Measurements from ENCODE around the gene TIMM44. TPM values are rescaled to one million over a fixed set of nuclear protein-coding genes. Genes with fewer than 3 reads are reported as not detected.

Gene TIMM44
- total and polyA plus RNA-seq, 4 donors, result 38.4 to 75.8 (median 53.0) TPM

DNA sequence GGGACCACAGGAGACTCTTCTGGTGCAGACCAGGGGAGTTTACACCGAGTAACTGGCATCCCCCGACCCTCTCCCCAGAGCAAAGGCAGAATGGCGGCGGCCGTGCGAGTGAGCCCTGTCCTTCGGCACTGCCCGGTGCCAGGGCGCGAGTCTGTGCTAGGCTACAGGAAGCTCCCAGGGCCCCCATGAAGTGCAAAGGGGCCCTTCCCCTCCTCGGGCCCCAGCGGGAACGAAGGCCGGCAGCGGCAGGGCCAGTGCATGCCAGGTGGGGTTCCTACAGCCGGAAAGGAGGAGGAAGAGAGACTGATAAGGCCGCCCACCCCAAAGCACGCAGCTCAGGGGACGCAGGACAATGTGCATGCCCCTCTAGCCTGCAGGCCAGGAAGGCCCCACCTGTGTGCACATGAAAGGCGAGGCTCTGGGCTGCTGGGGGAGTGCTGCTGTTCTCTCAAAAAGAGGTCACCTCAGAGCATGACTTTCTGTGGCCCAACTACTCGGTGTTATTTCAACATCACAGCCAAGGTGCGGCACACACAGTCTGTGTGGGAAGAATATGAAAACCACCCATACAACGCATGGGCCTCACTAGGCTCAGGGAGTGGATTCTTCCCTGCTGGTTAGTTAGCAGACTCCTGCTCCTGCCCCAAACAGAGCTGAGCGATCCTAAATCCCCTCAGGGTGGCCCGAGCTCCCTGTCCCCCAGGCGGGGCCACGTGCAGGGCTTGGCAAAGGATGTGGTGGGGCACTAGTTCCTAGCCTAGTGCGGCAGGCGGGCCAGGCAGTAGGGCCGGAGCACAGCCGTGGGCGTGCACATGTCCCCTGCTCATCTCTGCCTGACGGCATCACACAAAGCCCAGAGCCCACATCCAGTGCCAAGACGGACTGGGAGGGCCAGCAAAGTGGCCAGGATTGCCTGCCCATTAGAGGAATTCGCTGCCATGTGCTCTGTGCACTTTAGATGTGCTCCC lies 28.4 kb upstream of the TIMM44 start:
- Histone ChIP-seq H3K27me3 (ENCODE audit: control insufficient read depth in 3 of 3, insufficient read depth in 3 of 3, low read length in 2 of 3) (no peaks in the 10 kb centered on the region), H3K9ac (ENCODE audit: insufficient read depth in 1 of 2, low read length in 2 of 2) (no peak overlapping the region), H3K4me3 (no peak overlapping the region), H3K4me1 (ENCODE audit: control insufficient read depth in 5 of 5, insufficient read depth in 5 of 5, low read length in 5 of 5) (no peaks in the 10 kb centered on the region), H3K27ac (ENCODE audit: low read depth in 1 of 2, low read length in 1 of 2) (no peak overlapping the region), H3K36me3 (ENCODE audit: control insufficient read depth in 4 of 4, insufficient read depth in 4 of 4, low read length in 4 of 4) (peaks cover 5 to 53% (median 32%) of the 10 kb centered on the region in 4 donors), H3K9me3 (ENCODE audit: control insufficient read depth in 4 of 4, insufficient read depth in 3 of 4, low read length in 3 of 4) (no peaks in the 10 kb centered on the region)
- DNase-seq, result no peak
- WGBS, 2 donors, result 77 to 87% methylated on average over 35 of the region's 35 CpGs
- ATAC-seq (ENCODE audit: insufficient read depth, low FRiP score), result no peak
- TF ChIP-seq, protein P1, sequence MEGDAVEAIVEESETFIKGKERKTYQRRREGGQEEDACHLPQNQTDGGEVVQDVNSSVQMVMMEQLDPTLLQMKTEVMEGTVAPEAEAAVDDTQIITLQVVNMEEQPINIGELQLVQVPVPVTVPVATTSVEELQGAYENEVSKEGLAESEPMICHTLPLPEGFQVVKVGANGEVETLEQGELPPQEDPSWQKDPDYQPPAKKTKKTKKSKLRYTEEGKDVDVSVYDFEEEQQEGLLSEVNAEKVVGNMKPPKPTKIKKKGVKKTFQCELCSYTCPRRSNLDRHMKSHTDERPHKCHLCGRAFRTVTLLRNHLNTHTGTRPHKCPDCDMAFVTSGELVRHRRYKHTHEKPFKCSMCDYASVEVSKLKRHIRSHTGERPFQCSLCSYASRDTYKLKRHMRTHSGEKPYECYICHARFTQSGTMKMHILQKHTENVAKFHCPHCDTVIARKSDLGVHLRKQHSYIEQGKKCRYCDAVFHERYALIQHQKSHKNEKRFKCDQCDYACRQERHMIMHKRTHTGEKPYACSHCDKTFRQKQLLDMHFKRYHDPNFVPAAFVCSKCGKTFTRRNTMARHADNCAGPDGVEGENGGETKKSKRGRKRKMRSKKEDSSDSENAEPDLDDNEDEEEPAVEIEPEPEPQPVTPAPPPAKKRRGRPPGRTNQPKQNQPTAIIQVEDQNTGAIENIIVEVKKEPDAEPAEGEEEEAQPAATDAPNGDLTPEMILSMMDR (IDR thresholded peaks at IDR 0.05; ENCODE audit: control extremely low read depth, extremely low read depth), result no peak

DNA sequence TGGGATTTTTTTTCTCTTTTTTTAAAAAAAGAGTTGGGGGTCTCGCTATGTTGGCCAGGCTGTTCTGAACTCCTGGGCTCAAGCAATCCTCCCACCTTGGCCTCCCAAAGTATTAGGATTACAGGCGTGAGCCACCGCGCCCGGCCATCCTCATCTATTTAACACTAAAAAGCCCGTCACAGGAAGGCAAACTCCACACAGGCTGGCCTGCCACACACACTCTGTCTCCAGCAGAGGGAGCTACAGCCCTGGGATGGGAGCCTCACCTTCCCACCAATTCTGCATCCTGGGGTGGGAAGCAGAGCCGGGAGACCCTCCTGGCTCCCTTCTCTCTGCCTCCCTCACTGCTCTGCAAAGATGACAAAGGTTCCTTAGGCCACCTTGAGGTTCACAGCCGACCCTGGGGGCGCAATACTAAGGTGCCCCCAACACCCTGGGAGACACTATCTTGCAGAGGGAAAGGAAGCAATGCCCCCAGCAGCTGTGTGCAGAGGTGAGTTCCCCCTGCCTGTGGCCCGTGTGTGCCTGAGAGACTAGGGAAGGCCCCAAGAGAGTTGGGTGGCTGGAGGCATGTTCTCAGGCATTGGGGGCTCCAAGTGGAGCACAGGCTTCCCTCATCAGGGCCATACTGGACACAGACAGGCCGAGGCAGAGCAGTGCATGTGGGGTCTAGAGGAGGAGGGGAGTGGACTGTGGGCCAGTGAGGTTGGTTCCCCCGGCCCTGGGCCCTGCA lies 27.4 kb upstream of the TIMM44 start:
- TF ChIP-seq, protein P1 (IDR thresholded peaks at IDR 0.05; ENCODE audit: control extremely low read depth, extremely low read depth), result peak; percentile 19
- Histone ChIP-seq H3K9ac (ENCODE audit: insufficient read depth in 1 of 2, low read length in 2 of 2) (no peak overlapping the region), H3K27ac (ENCODE audit: low read depth in 1 of 2, low read length in 1 of 2) (no peak overlapping the region), H3K4me1 (ENCODE audit: control insufficient read depth in 5 of 5, insufficient read depth in 5 of 5, low read length in 5 of 5) (no peaks in the 10 kb centered on the region), H3K9me3 (ENCODE audit: control insufficient read depth in 4 of 4, insufficient read depth in 3 of 4, low read length in 3 of 4) (no peaks in the 10 kb centered on the region), H3K27me3 (ENCODE audit: control insufficient read depth in 3 of 3, insufficient read depth in 3 of 3, low read length in 2 of 3) (no peaks in the 10 kb centered on the region), H3K36me3 (ENCODE audit: control insufficient read depth in 4 of 4, insufficient read depth in 4 of 4, low read length in 4 of 4) (peaks cover 7 to 55% (median 33%) of the 10 kb centered on the region in 4 donors), H3K4me3 (no peak overlapping the region)
- peak in 2 of 3 donors; percentile 30 to 34 for DNase-seq
- 73 to 76% methylated on average over 12 of the region's 12 CpGs for WGBS, 2 donors
- ATAC-seq (ENCODE audit: insufficient read depth, low FRiP score), result no peak

DNA sequence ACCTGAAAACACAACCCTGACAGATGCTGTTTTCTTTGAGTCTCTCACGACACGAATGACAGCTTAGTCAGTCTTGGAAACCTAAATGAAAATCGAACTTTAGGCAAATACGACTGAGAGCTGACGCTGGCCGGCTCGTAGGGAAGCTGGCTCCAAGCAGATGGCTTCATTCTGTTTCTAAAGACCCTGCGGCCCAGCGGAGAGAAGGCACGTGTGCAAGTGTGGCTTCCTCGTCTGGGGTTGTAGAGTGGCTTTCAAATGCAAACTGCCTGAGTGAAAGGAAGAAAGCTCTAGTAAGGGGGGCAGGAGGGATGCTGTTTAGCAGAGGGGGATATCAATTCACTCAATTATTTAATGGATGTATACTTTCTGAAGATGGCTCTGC lies 26.1 kb upstream of the TIMM44 start:
- Histone ChIP-seq H3K36me3 (ENCODE audit: control insufficient read depth in 4 of 4, insufficient read depth in 4 of 4, low read length in 4 of 4) (peaks cover 7 to 57% (median 36%) of the 10 kb centered on the region in 4 donors), H3K27ac (ENCODE audit: low read depth in 1 of 2, low read length in 1 of 2) (no peak overlapping the region), H3K9me3 (ENCODE audit: control insufficient read depth in 4 of 4, insufficient read depth in 3 of 4, low read length in 3 of 4) (no peaks in the 10 kb centered on the region), H3K4me3 (no peak overlapping the region), H3K9ac (ENCODE audit: insufficient read depth in 1 of 2, low read length in 2 of 2) (no peak overlapping the region), H3K27me3 (ENCODE audit: control insufficient read depth in 3 of 3, insufficient read depth in 3 of 3, low read length in 2 of 3) (no peaks in the 10 kb centered on the region), H3K4me1 (ENCODE audit: control insufficient read depth in 5 of 5, insufficient read depth in 5 of 5, low read length in 5 of 5) (no peaks in the 10 kb centered on the region)
- 94 to 95% methylated on average over 11 of the region's 11 CpGs for WGBS, 2 donors
- ATAC-seq (ENCODE audit: insufficient read depth, low FRiP score) (no peak), DNase-seq (no peak)
- TF ChIP-seq, protein P1 (IDR thresholded peaks at IDR 0.05; ENCODE audit: control extremely low read depth, extremely low read depth), result no peak

All from lung (tissue), 12 donors.